K562 (cell line): ENCODE data around the gene C1orf198. TPM values are rescaled to one million over a fixed set of nuclear protein-coding genes. Genes with fewer than 3 reads are reported as not detected.
A peak's percentile ranks its signal among the peaks of the same experiment; 100 is the strongest.

ENCODE experiments used
- EGR1 ChIP-seq: fragments of 450-650 bp; conservative IDR thresholded peaks from 2 replicates; pipeline ENCODE4 v1.6.1; 2017; ENCODE audit warnings: mild to moderate bottlenecking
- HDGF ChIP-seq: fragments of 450-650 bp; IDR thresholded peaks from 2 replicates; pipeline ENCODE4 v1.6.1; 2016
- MCM3 ChIP-seq: fragments of 450-650 bp; IDR thresholded peaks from 2 replicates; pipeline ENCODE4 v1.6.1; 2016
- MIER1 ChIP-seq: fragments of 450-650 bp; IDR thresholded peaks from 2 replicates; pipeline ENCODE4 v1.6.1; 2016; ENCODE audit warnings: antibody characterized with exemption, mild to moderate bottlenecking, low read depth
- MYC ChIP-seq, 2 experiments: fragments of 250-450 bp in 1 of 2; sonication (Bioruptor Pico) in 1 of 2; IDR thresholded peaks; 2 replicates each; pipeline versions ENCODE4 v1.5.1 to v1.6.1; 2012 to 2021; ENCODE audit warnings: low read depth in 2 of 2, borderline replicate concordance in 1 of 2, improper control_type of control experiment in 1 of 2, low read length in 1 of 2, mild to moderate bottlenecking in 1 of 2, moderate library complexity in 1 of 2
- POLR2B ChIP-seq: fragments of 450-650 bp; IDR thresholded peaks from 2 replicates; pipeline ENCODE4 v1.6.1; 2018; ENCODE audit warnings: low read depth; ENCODE audit not compliant: partially characterized antibody
- PPARD ChIP-seq: fragments of 250-450 bp; sonication (Bioruptor Pico); IDR thresholded peaks from 2 replicates; pipeline ENCODE4 v1.8.0; 2022; ENCODE audit warnings: inconsistent platforms, mild to moderate bottlenecking, moderate library complexity
- RUNX1 ChIP-seq: sonication (generic); IDR thresholded peaks from 2 replicates; pipeline ENCODE4 v1.6.1; 2016; ENCODE audit warnings: antibody characterized with exemption, low read depth
- TAF15 ChIP-seq: fragments of 200-400 bp; formaldehyde crosslinking; IDR thresholded peaks from 2 replicates; pipeline ENCODE4 v1.6.1; 2017; ENCODE audit warnings: mild to moderate bottlenecking, low read depth, low read length, moderate library complexity
- TAF9B ChIP-seq: fragments of 450-650 bp; IDR thresholded peaks from 2 replicates; pipeline ENCODE4 v1.6.1; 2018; ENCODE audit warnings: mild to moderate bottlenecking; ENCODE audit not compliant: partially characterized antibody
- ZNF274 ChIP-seq: IDR thresholded peaks from 2 replicates; pipeline ENCODE4 v1.6.1; 2011; ENCODE audit warnings: low read depth, mild to moderate bottlenecking, low read length, moderate library complexity, borderline replicate concordance
- ZNF444 ChIP-seq: fragments of 250-450 bp; sonication (Bioruptor Pico); IDR thresholded peaks from 2 replicates; pipeline ENCODE4 v1.4.0; 2020; ENCODE audit warnings: mild to moderate bottlenecking, moderate library complexity
- polyA plus RNA-seq, 8 experiments: library from polyadenylated mRNA; depleted of rRNA in 4 of 8; stranded (reverse) in 5 of 8; unstranded in 3 of 8; fragments of >200 nt; fragmentation: Nextera tagmentation in 2 of 8; fragmentation: Illumina TruSeq in 1 of 8; extraction: Ambion mirVana in 2 of 8; extraction: Trizol in 1 of 8; gene quantifications; 2 replicates each; pipeline versions ENCODE4 v1.2.1 to v1.2.3, GENCODE V29; 2011 to 2014; ENCODE audit warnings: inconsistent platforms in 1 of 8, missing spikeins in 1 of 8
- total RNA-seq, 7 experiments: library from RNA; depleted of rRNA in 6 of 7; stranded (reverse); fragments of >200 nt in 6 of 7; fragmentation: Illumina TruSeq in 2 of 7; extraction: Trizol in 2 of 7; gene quantifications; 2 replicates each; pipeline versions ENCODE4 v1.2.1 to v1.2.3, GENCODE V29; 2011 to 2021; ENCODE audit warnings: low replicate concordance in 1 of 7
- TF ChIP-seq, protein P1 (sequence below): fragments of 250-450 bp; sonication (Bioruptor Pico); IDR thresholded peaks from 2 replicates; pipeline ENCODE4 v1.5.0; 2021
- TF ChIP-seq, protein P2 (sequence below): fragments of 250-450 bp; sonication (Bioruptor Pico); IDR thresholded peaks from 2 replicates; pipeline ENCODE4 v1.4.0; 2020; ENCODE audit warnings: mild to moderate bottlenecking, moderate library complexity
- TF ChIP-seq, protein P3 (sequence below): fragments of 150-350 bp; conservative IDR thresholded peaks from 2 replicates; pipeline ENCODE4 v1.6.1; 2014; ENCODE audit warnings: low read length
- TF ChIP-seq, protein P4 (sequence below): sonication (generic); formaldehyde crosslinking; IDR thresholded peaks from 2 replicates; pipeline ENCODE4 v1.8.0; 2023; ENCODE audit warnings: mild to moderate bottlenecking, missing genetic modification reagents

The C1orf198 gene
- total and polyA plus RNA-seq, 9 of the 15 experiments (the other 6 are each of a cell fraction or from before 2014, with no cell fraction given), result 2.0 to 15.1 (median 10.4) TPM

DNA sequence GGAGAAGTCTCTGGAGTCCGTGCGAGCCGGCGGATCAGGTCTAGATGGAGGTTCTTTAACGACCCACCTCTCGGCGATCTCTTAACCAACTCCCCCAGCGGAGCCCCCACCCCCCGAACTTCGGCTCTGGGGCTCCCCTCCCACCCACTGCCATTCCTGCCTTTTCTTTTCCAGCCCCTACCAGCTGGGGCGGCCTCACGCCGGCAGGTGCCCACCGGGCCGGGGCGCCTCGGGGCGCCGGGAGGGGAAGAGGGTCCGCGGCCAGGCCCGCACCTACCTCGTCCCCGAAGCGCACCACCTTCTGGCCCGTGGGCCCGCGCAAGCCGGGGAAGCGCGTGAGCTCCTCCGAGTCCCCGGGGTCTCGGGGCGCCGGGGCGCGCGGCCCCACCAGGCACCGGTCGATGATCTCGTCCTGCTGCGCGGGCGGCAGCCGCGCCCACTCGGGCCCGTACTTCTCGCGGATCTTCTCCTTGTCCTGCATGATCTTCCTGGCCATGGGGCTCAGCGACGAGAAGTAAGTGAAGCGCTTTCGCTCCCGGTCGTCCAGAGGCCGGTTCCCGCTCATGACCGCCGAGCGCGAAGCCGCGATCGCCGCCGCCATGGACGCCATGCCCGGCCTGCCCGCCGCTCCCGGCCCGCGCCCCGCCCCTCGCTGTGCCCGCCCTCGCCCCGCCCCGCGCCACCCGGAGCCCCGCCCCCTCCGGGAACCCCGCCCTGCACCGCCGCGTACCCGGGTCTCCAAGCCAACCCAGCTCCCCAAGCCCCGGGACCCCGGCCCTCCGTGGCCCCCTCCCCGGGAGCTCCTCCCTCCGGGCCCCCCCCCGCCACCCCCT, at the start of gene C1orf198 (continued):
- TF ChIP-seq, protein P1, sequence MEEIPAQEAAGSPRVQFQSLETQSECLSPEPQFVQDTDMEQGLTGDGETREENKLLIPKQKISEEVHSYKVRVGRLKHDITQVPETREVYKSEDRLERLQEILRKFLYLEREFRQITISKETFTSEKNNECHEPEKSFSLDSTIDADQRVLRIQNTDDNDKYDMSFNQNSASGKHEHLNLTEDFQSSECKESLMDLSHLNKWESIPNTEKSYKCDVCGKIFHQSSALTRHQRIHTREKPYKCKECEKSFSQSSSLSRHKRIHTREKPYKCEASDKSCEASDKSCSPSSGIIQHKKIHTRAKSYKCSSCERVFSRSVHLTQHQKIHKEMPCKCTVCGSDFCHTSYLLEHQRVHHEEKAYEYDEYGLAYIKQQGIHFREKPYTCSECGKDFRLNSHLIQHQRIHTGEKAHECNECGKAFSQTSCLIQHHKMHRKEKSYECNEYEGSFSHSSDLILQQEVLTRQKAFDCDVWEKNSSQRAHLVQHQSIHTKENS (CRISPR knock-in tag), result no peak
- peak; percentile 65 for TF ChIP-seq EGR1
- TF ChIP-seq PPARD (CRISPR knock-in tag), result no peak
- no peak for TF ChIP-seq POLR2B
- no peak for TF ChIP-seq TAF15
- TF ChIP-seq ZNF444 (CRISPR knock-in tag), result no peak
- TF ChIP-seq MIER1, result no peak
- no peak for TF ChIP-seq RUNX1
- TF ChIP-seq, protein P2, sequence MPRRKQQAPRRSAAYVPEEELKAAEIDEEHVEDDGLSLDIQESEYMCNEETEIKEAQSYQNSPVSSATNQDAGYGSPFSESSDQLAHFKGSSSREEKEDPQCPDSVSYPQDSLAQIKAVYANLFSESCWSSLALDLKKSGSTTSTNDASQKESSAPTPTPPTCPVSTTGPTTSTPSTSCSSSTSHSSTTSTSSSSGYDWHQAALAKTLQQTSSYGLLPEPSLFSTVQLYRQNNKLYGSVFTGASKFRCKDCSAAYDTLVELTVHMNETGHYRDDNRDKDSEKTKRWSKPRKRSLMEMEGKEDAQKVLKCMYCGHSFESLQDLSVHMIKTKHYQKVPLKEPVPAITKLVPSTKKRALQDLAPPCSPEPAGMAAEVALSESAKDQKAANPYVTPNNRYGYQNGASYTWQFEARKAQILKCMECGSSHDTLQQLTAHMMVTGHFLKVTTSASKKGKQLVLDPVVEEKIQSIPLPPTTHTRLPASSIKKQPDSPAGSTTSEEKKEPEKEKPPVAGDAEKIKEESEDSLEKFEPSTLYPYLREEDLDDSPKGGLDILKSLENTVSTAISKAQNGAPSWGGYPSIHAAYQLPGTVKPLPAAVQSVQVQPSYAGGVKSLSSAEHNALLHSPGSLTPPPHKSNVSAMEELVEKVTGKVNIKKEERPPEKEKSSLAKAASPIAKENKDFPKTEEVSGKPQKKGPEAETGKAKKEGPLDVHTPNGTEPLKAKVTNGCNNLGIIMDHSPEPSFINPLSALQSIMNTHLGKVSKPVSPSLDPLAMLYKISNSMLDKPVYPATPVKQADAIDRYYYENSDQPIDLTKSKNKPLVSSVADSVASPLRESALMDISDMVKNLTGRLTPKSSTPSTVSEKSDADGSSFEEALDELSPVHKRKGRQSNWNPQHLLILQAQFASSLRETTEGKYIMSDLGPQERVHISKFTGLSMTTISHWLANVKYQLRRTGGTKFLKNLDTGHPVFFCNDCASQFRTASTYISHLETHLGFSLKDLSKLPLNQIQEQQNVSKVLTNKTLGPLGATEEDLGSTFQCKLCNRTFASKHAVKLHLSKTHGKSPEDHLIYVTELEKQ, result no peak
- TF ChIP-seq, protein P3, sequence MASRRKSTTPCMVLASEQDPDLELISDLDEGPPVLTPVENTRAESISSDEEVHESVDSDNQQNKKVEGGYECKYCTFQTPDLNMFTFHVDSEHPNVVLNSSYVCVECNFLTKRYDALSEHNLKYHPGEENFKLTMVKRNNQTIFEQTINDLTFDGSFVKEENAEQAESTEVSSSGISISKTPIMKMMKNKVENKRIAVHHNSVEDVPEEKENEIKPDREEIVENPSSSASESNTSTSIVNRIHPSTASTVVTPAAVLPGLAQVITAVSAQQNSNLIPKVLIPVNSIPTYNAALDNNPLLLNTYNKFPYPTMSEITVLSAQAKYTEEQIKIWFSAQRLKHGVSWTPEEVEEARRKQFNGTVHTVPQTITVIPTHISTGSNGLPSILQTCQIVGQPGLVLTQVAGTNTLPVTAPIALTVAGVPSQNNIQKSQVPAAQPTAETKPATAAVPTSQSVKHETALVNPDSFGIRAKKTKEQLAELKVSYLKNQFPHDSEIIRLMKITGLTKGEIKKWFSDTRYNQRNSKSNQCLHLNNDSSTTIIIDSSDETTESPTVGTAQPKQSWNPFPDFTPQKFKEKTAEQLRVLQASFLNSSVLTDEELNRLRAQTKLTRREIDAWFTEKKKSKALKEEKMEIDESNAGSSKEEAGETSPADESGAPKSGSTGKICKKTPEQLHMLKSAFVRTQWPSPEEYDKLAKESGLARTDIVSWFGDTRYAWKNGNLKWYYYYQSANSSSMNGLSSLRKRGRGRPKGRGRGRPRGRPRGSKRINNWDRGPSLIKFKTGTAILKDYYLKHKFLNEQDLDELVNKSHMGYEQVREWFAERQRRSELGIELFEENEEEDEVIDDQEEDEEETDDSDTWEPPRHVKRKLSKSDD, result no peak
- TF ChIP-seq, protein P4, sequence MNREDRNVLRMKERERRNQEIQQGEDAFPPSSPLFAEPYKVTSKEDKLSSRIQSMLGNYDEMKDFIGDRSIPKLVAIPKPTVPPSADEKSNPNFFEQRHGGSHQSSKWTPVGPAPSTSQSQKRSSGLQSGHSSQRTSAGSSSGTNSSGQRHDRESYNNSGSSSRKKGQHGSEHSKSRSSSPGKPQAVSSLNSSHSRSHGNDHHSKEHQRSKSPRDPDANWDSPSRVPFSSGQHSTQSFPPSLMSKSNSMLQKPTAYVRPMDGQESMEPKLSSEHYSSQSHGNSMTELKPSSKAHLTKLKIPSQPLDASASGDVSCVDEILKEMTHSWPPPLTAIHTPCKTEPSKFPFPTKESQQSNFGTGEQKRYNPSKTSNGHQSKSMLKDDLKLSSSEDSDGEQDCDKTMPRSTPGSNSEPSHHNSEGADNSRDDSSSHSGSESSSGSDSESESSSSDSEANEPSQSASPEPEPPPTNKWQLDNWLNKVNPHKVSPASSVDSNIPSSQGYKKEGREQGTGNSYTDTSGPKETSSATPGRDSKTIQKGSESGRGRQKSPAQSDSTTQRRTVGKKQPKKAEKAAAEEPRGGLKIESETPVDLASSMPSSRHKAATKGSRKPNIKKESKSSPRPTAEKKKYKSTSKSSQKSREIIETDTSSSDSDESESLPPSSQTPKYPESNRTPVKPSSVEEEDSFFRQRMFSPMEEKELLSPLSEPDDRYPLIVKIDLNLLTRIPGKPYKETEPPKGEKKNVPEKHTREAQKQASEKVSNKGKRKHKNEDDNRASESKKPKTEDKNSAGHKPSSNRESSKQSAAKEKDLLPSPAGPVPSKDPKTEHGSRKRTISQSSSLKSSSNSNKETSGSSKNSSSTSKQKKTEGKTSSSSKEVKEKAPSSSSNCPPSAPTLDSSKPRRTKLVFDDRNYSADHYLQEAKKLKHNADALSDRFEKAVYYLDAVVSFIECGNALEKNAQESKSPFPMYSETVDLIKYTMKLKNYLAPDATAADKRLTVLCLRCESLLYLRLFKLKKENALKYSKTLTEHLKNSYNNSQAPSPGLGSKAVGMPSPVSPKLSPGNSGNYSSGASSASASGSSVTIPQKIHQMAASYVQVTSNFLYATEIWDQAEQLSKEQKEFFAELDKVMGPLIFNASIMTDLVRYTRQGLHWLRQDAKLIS (CRISPR knock-in tag), result 0 out of 2 replicates have a peak, but pooled peaks have one; percentile 50
- TF ChIP-seq MYC (IDR thresholded peaks at IDR 0.05; ENCODE audit: low read depth, low read length), result peak; percentile 24; the same call in 1 of the 2 replicates
- TF ChIP-seq MYC (CRISPR knock-in tag; IDR thresholded peaks at IDR 0.05; ENCODE audit: borderline replicate concordance, low read depth), result no peak
- TF ChIP-seq MCM3, result no peak
- TF ChIP-seq TAF9B, result no peak
- no peak for TF ChIP-seq ZNF274
- no peak for TF ChIP-seq HDGF
